Breast epithelium (tissue), 3 donors: ENCODE measurements around the gene CRACDL.

Source experiments
- POLR2AphosphoS5 ChIP-seq, 3 donors: sonication (generic); formaldehyde crosslinking; IDR thresholded peaks; one replicate each; pipeline ENCODE4 v1.6.1; 2017; ENCODE audit warnings: antibody characterized with exemption in 3 of 3
- TF ChIP-seq, protein P1 (sequence below), 3 donors: fragments of 450-650 bp; IDR thresholded peaks; one replicate each; pipeline ENCODE4 v1.5.1; 2016 to 2017; ENCODE audit warnings: antibody characterized with exemption in 3 of 3, mild to moderate bottlenecking in 3 of 3, moderate library complexity in 3 of 3

GRCh38 chr2:98842136-98842535 is 93.9 kb downstream of the CRACDL start:
- TF ChIP-seq, protein P1, sequence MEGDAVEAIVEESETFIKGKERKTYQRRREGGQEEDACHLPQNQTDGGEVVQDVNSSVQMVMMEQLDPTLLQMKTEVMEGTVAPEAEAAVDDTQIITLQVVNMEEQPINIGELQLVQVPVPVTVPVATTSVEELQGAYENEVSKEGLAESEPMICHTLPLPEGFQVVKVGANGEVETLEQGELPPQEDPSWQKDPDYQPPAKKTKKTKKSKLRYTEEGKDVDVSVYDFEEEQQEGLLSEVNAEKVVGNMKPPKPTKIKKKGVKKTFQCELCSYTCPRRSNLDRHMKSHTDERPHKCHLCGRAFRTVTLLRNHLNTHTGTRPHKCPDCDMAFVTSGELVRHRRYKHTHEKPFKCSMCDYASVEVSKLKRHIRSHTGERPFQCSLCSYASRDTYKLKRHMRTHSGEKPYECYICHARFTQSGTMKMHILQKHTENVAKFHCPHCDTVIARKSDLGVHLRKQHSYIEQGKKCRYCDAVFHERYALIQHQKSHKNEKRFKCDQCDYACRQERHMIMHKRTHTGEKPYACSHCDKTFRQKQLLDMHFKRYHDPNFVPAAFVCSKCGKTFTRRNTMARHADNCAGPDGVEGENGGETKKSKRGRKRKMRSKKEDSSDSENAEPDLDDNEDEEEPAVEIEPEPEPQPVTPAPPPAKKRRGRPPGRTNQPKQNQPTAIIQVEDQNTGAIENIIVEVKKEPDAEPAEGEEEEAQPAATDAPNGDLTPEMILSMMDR (IDR thresholded peaks at IDR 0.05) = no peak
- no peak for TF ChIP-seq POLR2AphosphoS5 (IDR thresholded peaks at IDR 0.05)
